HEK293 (cell line): ENCODE data around the gene PHC3.

Experiments used
- CTCF ChIA-PET: fragments of 350-600 bp; formaldehyde crosslinking; extraction: SDS; loops from one replicate; lab custom pipeline; 2021; ENCODE audit warnings: antibody characterized with exemption; lab: Yijun Ruan, JAX
- POLR2A ChIA-PET: fragments of 300-600 bp; formaldehyde crosslinking; extraction: SDS; loops from one replicate; lab custom pipeline; 2020; ENCODE audit warnings: antibody characterized with exemption, inconsistent platforms; lab: Yijun Ruan, JAX
- H3K27ac ChIP-seq: fragments of 200-500 bp; sonication (Bioruptor generic); 2 replicates; pipeline ENCODE4 v1.5.1; 2014; ENCODE audit warnings: low read depth, low read length, control low read depth, inconsistent platforms; ENCODE audit errors: extremely low read depth
- H3K36me3 ChIP-seq, 2 experiments: fragments of 200-500 bp in 1 of 2; sonication (Bioruptor generic) in 1 of 2; 1 replicate in 1 of 2; 2 replicates in 1 of 2; pipeline ENCODE4 v1.5.1; 2014 to 2017; ENCODE audit warnings: inconsistent platforms in 2 of 2, low read length in 2 of 2; ENCODE audit not compliant: control insufficient read depth in 2 of 2, insufficient read depth in 1 of 2
- H3K4me1 ChIP-seq: fragments of 200-500 bp; sonication (Bioruptor generic); 2 replicates; pipeline ENCODE4 v1.5.1; 2014; ENCODE audit warnings: mild to moderate bottlenecking, low read length, inconsistent platforms; ENCODE audit not compliant: control insufficient read depth, insufficient read depth
- H3K4me3 ChIP-seq: 2 replicates; pipeline ENCODE4 v1.5.1; 2011; ENCODE audit warnings: low read depth, mild to moderate bottlenecking, control low read depth, low read length, moderate library complexity
- H3K9me3 ChIP-seq: fragments of 200-500 bp; sonication (Bioruptor generic); 2 replicates; pipeline ENCODE4 v1.5.1; 2014; ENCODE audit warnings: low read depth, low read length, inconsistent platforms; ENCODE audit not compliant: control insufficient read depth, insufficient read depth
- HIC1 ChIP-seq: fragments of 450-650 bp; formaldehyde crosslinking; IDR thresholded peaks from 2 replicates; pipeline ENCODE4 v1.5.1; 2016; ENCODE audit warnings: missing biosample characterization, missing genetic modification characterization
- KLF9 ChIP-seq: fragments of 450-650 bp; formaldehyde crosslinking; IDR thresholded peaks from 2 replicates; pipeline ENCODE4 v1.5.1; 2016; ENCODE audit warnings: missing biosample characterization, missing genetic modification characterization, low read depth
- PRDM6 ChIP-seq: fragments of 450-650 bp; formaldehyde crosslinking; IDR thresholded peaks from 2 replicates; pipeline ENCODE4 v1.5.1; 2017; ENCODE audit warnings: missing biosample characterization, missing genetic modification characterization
- SETDB1 ChIP-seq: IDR thresholded peaks from one replicate; pipeline ENCODE4 v1.6.1; 2017; ENCODE audit warnings: mild to moderate bottlenecking, low read length, moderate library complexity, mixed read lengths; ENCODE audit not compliant: insufficient read length
- ZBTB26 ChIP-seq: fragments of 450-650 bp; formaldehyde crosslinking; optimal IDR thresholded peaks from 2 replicates; pipeline ENCODE3; 2016; ENCODE audit warnings: missing biosample characterization, mild to moderate bottlenecking, missing genetic modification characterization
- ZBTB49 ChIP-seq: fragments of 450-650 bp; formaldehyde crosslinking; IDR thresholded peaks from 2 replicates; pipeline ENCODE4 v1.5.1; 2016; ENCODE audit warnings: missing biosample characterization, missing genetic modification characterization, low read depth
- ZBTB7A ChIP-seq: fragments of 450-650 bp; formaldehyde crosslinking; IDR thresholded peaks from 2 replicates; pipeline ENCODE4 v1.5.1; 2016; ENCODE audit warnings: low read depth, missing biosample characterization, missing genetic modification characterization
- ZEB2 ChIP-seq: fragments of 450-650 bp; formaldehyde crosslinking; IDR thresholded peaks from 2 replicates; pipeline ENCODE4 v1.5.1; 2016; ENCODE audit warnings: missing biosample characterization, missing genetic modification characterization
- ZFP41 ChIP-seq: fragments of 450-650 bp; formaldehyde crosslinking; IDR thresholded peaks from 2 replicates; pipeline ENCODE4 v1.5.1; 2016; ENCODE audit warnings: missing biosample characterization, missing genetic modification characterization, borderline replicate concordance
- ZFP69B ChIP-seq: fragments of 450-650 bp; formaldehyde crosslinking; IDR thresholded peaks from 2 replicates; pipeline ENCODE4 v1.5.1; 2016; ENCODE audit warnings: missing biosample characterization, missing genetic modification characterization
- ZIC2 ChIP-seq: fragments of 450-650 bp; formaldehyde crosslinking; IDR thresholded peaks from 2 replicates; pipeline ENCODE4 v1.5.1; 2016; ENCODE audit warnings: missing biosample characterization, missing genetic modification characterization
- ZNF140 ChIP-seq: fragments of 450-650 bp; formaldehyde crosslinking; IDR thresholded peaks from 2 replicates; pipeline ENCODE4 v1.5.1; 2016; ENCODE audit warnings: missing biosample characterization, missing genetic modification characterization
- ZNF155 ChIP-seq: fragments of 450-650 bp; formaldehyde crosslinking; IDR thresholded peaks from 2 replicates; pipeline ENCODE4 v1.5.1; 2016; ENCODE audit warnings: missing biosample characterization, missing genetic modification characterization
- ZNF335 ChIP-seq: fragments of 450-650 bp; formaldehyde crosslinking; conservative IDR thresholded peaks from 2 replicates; pipeline ENCODE4 v1.5.1; 2016; ENCODE audit warnings: missing biosample characterization, missing genetic modification characterization
- ZNF521 ChIP-seq: fragments of 450-650 bp; formaldehyde crosslinking; IDR thresholded peaks from 2 replicates; pipeline ENCODE4 v1.5.1; 2017; ENCODE audit warnings: missing biosample characterization, mild to moderate bottlenecking, missing genetic modification characterization
- ZNF580 ChIP-seq: fragments of 450-650 bp; formaldehyde crosslinking; IDR thresholded peaks from 2 replicates; pipeline ENCODE4 v1.5.1; 2016; ENCODE audit warnings: missing biosample characterization, missing genetic modification characterization
- ZNF626 ChIP-seq: fragments of 450-650 bp; sonication (Bioruptor Pico); formaldehyde crosslinking; IDR thresholded peaks from 2 replicates; pipeline ENCODE4 v1.5.1; 2018; ENCODE audit warnings: missing biosample characterization, missing genetic modification characterization, inconsistent platforms
- ZNF777 ChIP-seq: fragments of 450-650 bp; formaldehyde crosslinking; IDR thresholded peaks from 2 replicates; pipeline ENCODE4 v1.5.1; 2017; ENCODE audit warnings: missing biosample characterization, missing genetic modification characterization, borderline replicate concordance
- ZNF785 ChIP-seq: fragments of 450-650 bp; formaldehyde crosslinking; IDR thresholded peaks from 2 replicates; pipeline ENCODE4 v1.5.1; 2016; ENCODE audit warnings: missing biosample characterization, missing genetic modification characterization
- ZNF791 ChIP-seq: fragments of 450-650 bp; formaldehyde crosslinking; IDR thresholded peaks from 2 replicates; pipeline ENCODE4 v1.5.1; 2016; ENCODE audit warnings: missing biosample characterization, missing genetic modification characterization

The PHC3 gene

GRCh38 chr3:170043506-170043905 is 138.0 kb downstream of the PHC3 start:
- CTCF ChIA-PET = no interaction called here
- Histone ChIP-seq H3K4me1 (peaks cover 3% of the 10 kb centered on the region; the same call in 1 of the 2 replicates), H3K36me3 (no peaks in the 10 kb centered on the region), H3K9me3 (no peaks in the 10 kb centered on the region)
- TF ChIP-seq ZBTB7A (no peak), ZFP69B (no peak), HIC1 (tag by site-specific recombination) (no peak), ZNF155 (tag by site-specific recombination) (no peak), ZNF580 (tag by site-specific recombination) (no peak), ZNF521 (no peak)
- TF ChIP-seq, all 188 proteins: peak for 0
- POLR2A ChIA-PET = no interaction called here
- H3K27ac ChIP-seq = no peak overlapping the region
- no peak overlapping the region for H3K4me3 ChIP-seq

- CTCF ChIA-PET = interaction anchor here (0.5 to 1.1 kb wide), 2 partner anchors 16 to 706 kb away, joined by 3 read pairs; no protein-coding TSS in a partner anchor
- no peaks in the 10 kb centered on the region for H3K4me1 ChIP-seq
Measured at GRCh38 chr3:170040418-170040817, 141.1 kb downstream of the PHC3 start.

GRCh38 chr3:170038434-170039110 is 143.0 kb downstream of the PHC3 start:
- CTCF ChIA-PET = no interaction called here
- Histone ChIP-seq H3K27ac (no peak overlapping the region; the same call in 1 of the 2 replicates), H3K9me3 (no peaks in the 10 kb centered on the region), H3K4me3 (peak overlapping the region; percentile 63), H3K36me3 (no peaks in the 10 kb centered on the region), H3K4me1 (no peaks in the 10 kb centered on the region)
- POLR2A ChIA-PET = no interaction called here
- no peak for TF ChIP-seq ZFP41 (tag by site-specific recombination)
- no peak for TF ChIP-seq ZNF626
- TF ChIP-seq ZEB2 = 0 out of 2 replicates have a peak, but pooled peaks have one; percentile 27
- peak; percentile 60 for TF ChIP-seq ZBTB26 (tag by site-specific recombination)
- no peak for TF ChIP-seq ZNF791 (tag by site-specific recombination)
- TF ChIP-seq HIC1 (tag by site-specific recombination) = no peak
- no peak for TF ChIP-seq ZNF140
- peak; percentile 53; the same call in 1 of the 2 replicates for TF ChIP-seq KLF9
- 0 out of 2 replicates have a peak, but pooled peaks have one; percentile 41 for TF ChIP-seq ZNF335 (tag by site-specific recombination)
- no peak for TF ChIP-seq ZBTB49 (tag by site-specific recombination)
- TF ChIP-seq ZIC2 (tag by site-specific recombination) = no peak

More at GRCh38 chr3:170040418-170040817, 141.1 kb downstream of the PHC3 start:
- H3K27ac ChIP-seq = no peak overlapping the region
- no peaks in the 10 kb centered on the region for H3K36me3 ChIP-seq
- no peaks in the 10 kb centered on the region for H3K9me3 ChIP-seq
- POLR2A ChIA-PET = no interaction called here
- TF ChIP-seq PRDM6 (tag by site-specific recombination) (0 out of 2 replicates have a peak, but pooled peaks have one; percentile 37), ZNF777 (tag by site-specific recombination) (no peak), ZNF785 (no peak), SETDB1 (no peak)
- H3K4me3 ChIP-seq = no peak overlapping the region
